Panc1 (cell line): ENCODE results near the gene MEI4. TPM values are rescaled to one million over a fixed set of nuclear protein-coding genes. Genes with fewer than 3 reads are reported as not detected.

ENCODE experiments used
- ATAC-seq: fragments of 200-7000 bp; cut with Tn5 transposase; 2 replicates; pipeline ENCODE4 v1.9.1; 2020; ENCODE audit warnings: mild to moderate bottlenecking, moderate library complexity
- BruUV-seq: library from RNA; stranded (reverse); fragments of 400-500 nt; replicated peaks from 2 replicates; lab custom pipeline; 2021; lab: Mats Ljungman, UMichigan
- CTCF ChIA-PET: fragments of 300-600 bp; sonication (Branson Sonifier 250); formaldehyde crosslinking; loops from one replicate; lab custom pipeline; 2022; ENCODE audit warnings: antibody characterized with exemption; lab: Charles Lee
- POLR2A ChIA-PET: fragments of 300-600 bp; sonication (Branson Sonifier 250); formaldehyde crosslinking; loops from one replicate; lab custom pipeline; 2022; ENCODE audit warnings: antibody characterized with exemption; lab: Charles Lee
- DNase-seq: peaks from one replicate; pipeline ENCODE4 v3.0.0-alpha.2; 2010; ENCODE audit warnings: low read depth, low spot score
- H3K27ac ChIP-seq: 2 replicates; pipeline ENCODE4 v1.5.1; 2011; ENCODE audit warnings: mild to moderate bottlenecking, low read length, inconsistent platforms
- H3K27me3 ChIP-seq: fragments of 200-500 bp; sonication (Bioruptor generic); 2 replicates; pipeline ENCODE4 v1.6.0; 2014; ENCODE audit warnings: low read length, inconsistent platforms; ENCODE audit not compliant: control insufficient read depth, insufficient read depth
- H3K36me3 ChIP-seq: fragments of 200-500 bp; sonication (Bioruptor generic); 2 replicates; pipeline ENCODE4 v1.5.1; 2014; ENCODE audit warnings: inconsistent platforms, mild to moderate bottlenecking, low read length, moderate library complexity; ENCODE audit not compliant: control insufficient read depth, insufficient read depth
- H3K4me1 ChIP-seq: 2 replicates; pipeline ENCODE4 v1.5.1; 2011; ENCODE audit warnings: inconsistent platforms, mild to moderate bottlenecking, low read length, moderate library complexity; ENCODE audit not compliant: control insufficient read depth, insufficient read depth
- H3K4me3 ChIP-seq, 2 experiments: 2 replicates each; pipeline ENCODE4 v1.5.1; 2011 to 2012; ENCODE audit warnings: low read depth in 2 of 2, low read length in 2 of 2, mild to moderate bottlenecking in 2 of 2, inconsistent platforms in 1 of 2, moderate library complexity in 1 of 2
- H3K9me3 ChIP-seq: fragments of 200-500 bp; sonication (Bioruptor generic); 2 replicates; pipeline ENCODE4 v1.5.1; 2014; ENCODE audit warnings: low read depth, mild to moderate bottlenecking, inconsistent platforms, low read length, moderate library complexity; ENCODE audit not compliant: control insufficient read depth, insufficient read depth
- POLR2AphosphoS5 ChIP-seq: IDR thresholded peaks from 2 replicates; pipeline ENCODE4 v1.6.1; 2012; ENCODE audit warnings: mild to moderate bottlenecking, low read depth, low read length, moderate library complexity
- SIN3A ChIP-seq: IDR thresholded peaks from 2 replicates; pipeline ENCODE4 v1.6.1; 2012; ENCODE audit warnings: low read depth, mild to moderate bottlenecking, low read length, moderate library complexity, borderline replicate concordance; ENCODE audit not compliant: insufficient read depth
- TCF7L2 ChIP-seq: IDR thresholded peaks from 2 replicates; pipeline ENCODE4 v1.6.1; 2011; ENCODE audit warnings: mild to moderate bottlenecking, low read depth, low read length, inconsistent platforms
- in situ Hi-C: cut with HindIII; loops from 2 replicates; pipeline ENCODE4 v1.10.0; 2016; ENCODE audit warnings: low sequenced_read_pairs, low pct_unique_long_range_greater_than_20kb
- intact Hi-C: fragments of 100-400 bp; cut with micrococcal nuclease; formaldehyde crosslinking; loops from one replicate; pipeline ENCODE4 v1.10.0; 2022; ENCODE audit not compliant: unreplicated experiment
- total RNA-seq: library from RNA; stranded (reverse); gene quantifications from one replicate; pipeline ENCODE4 v1.2.1, GENCODE V29; 2021; ENCODE audit not compliant: unreplicated experiment
- TF ChIP-seq, protein P1 (sequence below): fragments of 450-650 bp; IDR thresholded peaks from 2 replicates; pipeline ENCODE4 v1.5.1; 2017; ENCODE audit warnings: mild to moderate bottlenecking
- TF ChIP-seq, protein P2 (sequence below), 2 experiments: IDR thresholded peaks; 2 replicates each; pipeline ENCODE4 v1.6.1; 2011 to 2012; ENCODE audit warnings: low read depth in 2 of 2, control low read depth in 1 of 2, low read length in 1 of 2, mild to moderate bottlenecking in 1 of 2, moderate library complexity in 1 of 2; ENCODE audit not compliant: insufficient read depth in 1 of 2

MEI4 gene
- total RNA-seq, 1 experiment from 2014 or later: 0.05 TPM

DNA sequence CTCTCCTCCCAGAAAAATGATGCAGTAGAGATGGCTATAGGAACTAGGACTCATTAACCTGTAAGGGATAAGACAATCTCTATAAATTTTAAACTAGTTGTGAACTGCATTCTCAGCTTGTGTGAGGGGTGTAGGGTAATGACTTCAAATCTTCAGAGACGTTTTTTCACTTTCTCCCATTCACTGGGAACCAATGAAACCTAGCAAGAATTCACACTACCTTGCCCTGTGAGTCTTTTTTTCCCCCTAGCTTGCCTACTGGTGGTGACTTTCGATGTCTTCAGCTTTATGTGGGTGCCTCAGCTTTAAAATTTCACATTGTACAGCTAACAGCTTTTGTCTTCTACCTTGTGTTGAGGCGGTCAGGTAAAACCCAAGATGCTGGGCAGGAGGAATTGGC is 192.0 kb downstream of the MEI4 start:
- in situ Hi-C loops (no loop called here), intact Hi-C loops (no loop called here)
- no peaks in the 10 kb centered on the region; the same call in 1 of the 2 replicates for H3K4me1 ChIP-seq
- H3K36me3 ChIP-seq: no peaks in the 10 kb centered on the region
- no TSS peak for BruUV-seq
- no peak overlapping the region for H3K27ac ChIP-seq
- ChIA-PET POLR2A (no interaction called here), CTCF (no interaction called here)
- TF ChIP-seq, protein P1, sequence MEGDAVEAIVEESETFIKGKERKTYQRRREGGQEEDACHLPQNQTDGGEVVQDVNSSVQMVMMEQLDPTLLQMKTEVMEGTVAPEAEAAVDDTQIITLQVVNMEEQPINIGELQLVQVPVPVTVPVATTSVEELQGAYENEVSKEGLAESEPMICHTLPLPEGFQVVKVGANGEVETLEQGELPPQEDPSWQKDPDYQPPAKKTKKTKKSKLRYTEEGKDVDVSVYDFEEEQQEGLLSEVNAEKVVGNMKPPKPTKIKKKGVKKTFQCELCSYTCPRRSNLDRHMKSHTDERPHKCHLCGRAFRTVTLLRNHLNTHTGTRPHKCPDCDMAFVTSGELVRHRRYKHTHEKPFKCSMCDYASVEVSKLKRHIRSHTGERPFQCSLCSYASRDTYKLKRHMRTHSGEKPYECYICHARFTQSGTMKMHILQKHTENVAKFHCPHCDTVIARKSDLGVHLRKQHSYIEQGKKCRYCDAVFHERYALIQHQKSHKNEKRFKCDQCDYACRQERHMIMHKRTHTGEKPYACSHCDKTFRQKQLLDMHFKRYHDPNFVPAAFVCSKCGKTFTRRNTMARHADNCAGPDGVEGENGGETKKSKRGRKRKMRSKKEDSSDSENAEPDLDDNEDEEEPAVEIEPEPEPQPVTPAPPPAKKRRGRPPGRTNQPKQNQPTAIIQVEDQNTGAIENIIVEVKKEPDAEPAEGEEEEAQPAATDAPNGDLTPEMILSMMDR: no peak
- no peak for TF ChIP-seq POLR2AphosphoS5
- TF ChIP-seq, protein P2, sequence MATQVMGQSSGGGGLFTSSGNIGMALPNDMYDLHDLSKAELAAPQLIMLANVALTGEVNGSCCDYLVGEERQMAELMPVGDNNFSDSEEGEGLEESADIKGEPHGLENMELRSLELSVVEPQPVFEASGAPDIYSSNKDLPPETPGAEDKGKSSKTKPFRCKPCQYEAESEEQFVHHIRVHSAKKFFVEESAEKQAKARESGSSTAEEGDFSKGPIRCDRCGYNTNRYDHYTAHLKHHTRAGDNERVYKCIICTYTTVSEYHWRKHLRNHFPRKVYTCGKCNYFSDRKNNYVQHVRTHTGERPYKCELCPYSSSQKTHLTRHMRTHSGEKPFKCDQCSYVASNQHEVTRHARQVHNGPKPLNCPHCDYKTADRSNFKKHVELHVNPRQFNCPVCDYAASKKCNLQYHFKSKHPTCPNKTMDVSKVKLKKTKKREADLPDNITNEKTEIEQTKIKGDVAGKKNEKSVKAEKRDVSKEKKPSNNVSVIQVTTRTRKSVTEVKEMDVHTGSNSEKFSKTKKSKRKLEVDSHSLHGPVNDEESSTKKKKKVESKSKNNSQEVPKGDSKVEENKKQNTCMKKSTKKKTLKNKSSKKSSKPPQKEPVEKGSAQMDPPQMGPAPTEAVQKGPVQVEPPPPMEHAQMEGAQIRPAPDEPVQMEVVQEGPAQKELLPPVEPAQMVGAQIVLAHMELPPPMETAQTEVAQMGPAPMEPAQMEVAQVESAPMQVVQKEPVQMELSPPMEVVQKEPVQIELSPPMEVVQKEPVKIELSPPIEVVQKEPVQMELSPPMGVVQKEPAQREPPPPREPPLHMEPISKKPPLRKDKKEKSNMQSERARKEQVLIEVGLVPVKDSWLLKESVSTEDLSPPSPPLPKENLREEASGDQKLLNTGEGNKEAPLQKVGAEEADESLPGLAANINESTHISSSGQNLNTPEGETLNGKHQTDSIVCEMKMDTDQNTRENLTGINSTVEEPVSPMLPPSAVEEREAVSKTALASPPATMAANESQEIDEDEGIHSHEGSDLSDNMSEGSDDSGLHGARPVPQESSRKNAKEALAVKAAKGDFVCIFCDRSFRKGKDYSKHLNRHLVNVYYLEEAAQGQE (IDR thresholded peaks at IDR 0.05; ENCODE audit: insufficient read depth in 1 of 2, low read depth in 2 of 2, low read length in 1 of 2): no peak
- TF ChIP-seq TCF7L2: no peak
- TF ChIP-seq SIN3A: no peak
- H3K9me3 ChIP-seq: no peaks in the 10 kb centered on the region
- H3K27me3 ChIP-seq: no peaks in the 10 kb centered on the region
- H3K4me3 ChIP-seq: no peak overlapping the region
- no peak for ATAC-seq
- DNase-seq: no peak

GRCh38 chr6:77853401-77853800 is 200.6 kb downstream of the MEI4 start:
- no peak for DNase-seq
- intact Hi-C loops: no loop called here
- CTCF ChIA-PET: no interaction called here
- in situ Hi-C loops: no loop called here
- Histone ChIP-seq H3K4me1 (no peaks in the 10 kb centered on the region), H3K27ac (no peak overlapping the region), H3K27me3 (no peaks in the 10 kb centered on the region), H3K4me3 (no peak overlapping the region), H3K36me3 (no peaks in the 10 kb centered on the region), H3K9me3 (no peaks in the 10 kb centered on the region)
- TF ChIP-seq, protein P2 (IDR thresholded peaks at IDR 0.05; ENCODE audit: insufficient read depth in 1 of 2, low read depth in 2 of 2, low read length in 1 of 2): no peak
- TF ChIP-seq, protein P1: no peak
- TF ChIP-seq SIN3A: no peak
- no peak for TF ChIP-seq POLR2AphosphoS5
- no peak for TF ChIP-seq TCF7L2
- BruUV-seq: no TSS peak
- POLR2A ChIA-PET: no interaction called here
- ATAC-seq: no peak
